CD4-positive, alpha-beta T cell treated with Interleukin-12 subunit alpha and Interleukin-12 subunit beta, for 1 hour (primary cell): Measurements from ENCODE around the gene IFNK.

Source experiments
- DNase-seq: peaks from one replicate; pipeline ENCODE4 v3.0.0-alpha.2; 2020

Gene IFNK

GRCh38 chr9:27514551-27514950 lies 9.5 kb upstream of the IFNK start:
- no peak for DNase-seq

GRCh38 chr9:27518006-27518405 lies 6.1 kb upstream of the IFNK start:
- DNase-seq = no peak

DNA sequence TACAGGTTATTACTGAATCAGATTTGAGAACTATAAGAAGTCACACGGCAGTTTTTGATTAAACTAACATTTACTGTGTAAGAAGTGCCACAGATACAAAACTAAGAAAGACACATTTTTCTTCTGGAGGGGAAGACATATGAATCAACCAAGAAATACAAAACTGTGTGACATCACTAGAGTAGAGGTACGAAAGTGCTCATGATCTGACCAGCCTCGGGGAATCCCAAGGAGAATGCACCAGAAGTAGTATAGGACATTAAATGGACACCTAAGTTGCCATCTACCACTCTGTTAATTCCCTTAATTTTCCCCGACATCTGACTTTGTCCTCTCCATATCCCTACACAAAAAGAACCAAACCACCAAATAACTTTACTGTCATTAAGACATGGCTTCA lies 5.3 kb upstream of the IFNK start:
- no peak for DNase-seq

- DNase-seq = no peak
Measured at GRCh38 chr9:27519466-27520465, 4.3 kb upstream of the IFNK start.

GRCh38 chr9:27520986-27521385 lies 3.1 kb upstream of the IFNK start:
- DNase-seq = no peak

GRCh38 chr9:27523141-27523540 lies 949 bp upstream of the IFNK start:
- DNase-seq = no peak

DNA sequence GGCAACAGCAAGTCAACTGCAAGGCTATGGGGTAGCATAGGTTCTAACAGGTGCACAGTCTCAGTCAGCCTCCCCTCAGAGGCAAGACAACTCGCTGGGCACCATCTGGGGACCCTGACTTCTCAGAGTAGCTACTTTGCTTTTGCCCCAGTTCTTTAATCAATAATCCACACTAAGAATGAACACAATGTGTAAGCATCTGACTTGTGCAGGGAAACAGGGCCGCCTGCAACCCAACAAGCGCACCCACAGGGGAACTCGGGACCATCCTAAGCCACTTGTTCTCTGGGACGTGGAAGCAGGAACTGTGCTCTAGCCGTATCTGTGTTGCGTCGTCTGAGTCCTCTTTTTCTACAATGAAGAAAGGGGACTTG lies 3.6 kb downstream of the IFNK start:
- DNase-seq = no peak

DNA sequence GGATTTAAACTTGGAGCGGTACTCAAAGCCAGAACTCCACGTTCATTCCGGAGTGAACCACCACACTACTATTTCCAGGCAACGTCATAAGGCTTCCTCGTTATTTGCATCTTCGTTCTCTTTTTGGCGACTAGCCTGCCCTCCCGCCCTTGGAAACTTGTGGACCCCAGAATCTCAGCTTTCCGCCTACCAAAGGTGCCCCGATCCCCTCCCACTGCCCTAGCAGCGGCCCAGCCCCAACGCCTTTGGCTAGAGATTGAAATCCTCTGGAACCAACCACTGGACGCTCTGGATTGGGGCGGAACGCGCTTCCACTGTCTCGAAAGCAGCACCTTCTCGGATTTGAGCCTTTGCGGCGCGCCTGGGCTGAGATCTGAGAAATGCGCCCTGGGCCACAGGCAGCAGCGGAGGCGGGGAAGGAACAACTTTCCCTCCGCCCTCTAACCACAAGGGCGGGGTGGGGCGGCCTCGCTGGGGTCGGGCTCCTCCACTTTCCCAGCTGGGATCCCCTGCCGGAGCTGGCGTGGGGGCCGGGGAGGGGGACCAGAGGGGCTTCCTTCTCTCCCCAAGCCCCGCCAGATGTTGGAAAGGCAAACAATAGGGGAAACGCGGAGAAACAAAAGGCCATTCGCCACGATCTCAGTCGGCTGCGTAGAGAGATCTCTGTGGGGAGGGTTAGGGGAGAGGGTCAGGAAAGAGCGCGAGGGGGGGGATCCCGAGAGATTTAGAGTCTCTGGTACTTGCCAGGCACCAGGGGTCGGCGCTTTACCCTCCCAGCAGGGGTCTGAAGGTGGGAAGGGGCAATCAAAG lies 4.2 kb downstream of the IFNK start:
- peak; percentile 44 for DNase-seq

- peak; percentile 43 for DNase-seq
Measured at GRCh38 chr9:27528886-27529315, 4.8 kb downstream of the IFNK start.

GRCh38 chr9:27529316-27530278 lies 5.5 kb downstream of the IFNK start, which contains the start of gene MOB3B:
TSS of gene MOB3B (minus strand) at chr9:27529814. CDS start at chr9:27455550, 74,264 bp downstream.
- DNase-seq = peak; percentile 74

DNA sequence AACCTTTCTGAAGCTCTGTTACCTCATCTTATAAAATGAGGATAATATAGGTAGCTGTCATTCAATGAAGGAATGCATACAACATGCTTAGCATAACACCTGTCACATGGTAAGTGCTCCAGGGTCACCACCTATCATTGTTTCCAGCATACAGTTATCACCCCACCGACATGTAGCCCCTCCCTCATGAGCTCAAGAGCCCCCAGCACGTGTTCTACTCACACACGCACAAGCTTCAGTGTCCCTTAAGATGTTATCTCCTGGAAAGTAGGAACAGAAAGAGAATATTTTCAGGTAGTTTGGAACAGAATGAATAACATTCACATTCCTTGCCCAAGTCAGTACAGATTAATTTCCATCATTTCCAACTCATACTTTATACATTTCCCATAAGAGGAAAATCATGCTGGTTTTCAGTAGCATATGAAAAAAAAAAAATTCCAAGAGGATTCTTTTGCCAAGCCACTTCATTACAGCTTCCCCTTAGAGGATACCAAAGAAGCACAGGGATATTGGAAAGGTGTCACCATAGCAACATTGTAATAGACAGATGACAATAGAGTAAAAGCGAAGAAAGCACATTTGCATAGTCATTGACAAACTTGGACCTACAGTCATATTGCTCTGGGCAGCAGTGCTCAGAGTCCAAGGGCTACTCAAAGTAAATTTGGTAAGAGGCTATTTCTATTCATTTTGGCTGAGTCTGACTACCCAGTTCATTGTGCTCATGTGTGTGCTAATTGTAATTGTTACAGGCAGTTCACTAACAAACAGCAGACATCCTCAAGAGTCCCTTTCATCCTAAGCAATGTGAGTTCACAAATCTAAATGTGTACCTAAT lies 7.0 kb downstream of the IFNK start:
- no peak for DNase-seq

DNA sequence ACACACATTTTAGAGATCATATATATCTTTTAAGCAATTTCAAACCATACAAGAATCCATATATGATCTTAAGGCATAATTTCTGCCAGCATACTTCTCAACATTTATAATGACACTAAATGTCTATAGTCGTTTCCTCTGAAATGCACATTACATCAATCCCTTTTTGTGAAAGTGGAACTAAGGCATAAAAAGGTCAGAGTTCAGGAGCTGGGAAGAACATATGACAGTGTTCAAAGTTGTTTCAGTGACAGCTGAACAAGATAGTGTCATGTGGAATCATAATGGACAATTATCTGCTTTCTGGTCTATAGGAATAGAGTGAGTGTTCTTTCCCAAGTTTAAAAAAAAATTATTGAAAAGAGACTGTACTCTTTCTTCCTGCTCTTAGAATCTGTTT lies 8.0 kb downstream of the IFNK start:
- DNase-seq = no peak

DNA sequence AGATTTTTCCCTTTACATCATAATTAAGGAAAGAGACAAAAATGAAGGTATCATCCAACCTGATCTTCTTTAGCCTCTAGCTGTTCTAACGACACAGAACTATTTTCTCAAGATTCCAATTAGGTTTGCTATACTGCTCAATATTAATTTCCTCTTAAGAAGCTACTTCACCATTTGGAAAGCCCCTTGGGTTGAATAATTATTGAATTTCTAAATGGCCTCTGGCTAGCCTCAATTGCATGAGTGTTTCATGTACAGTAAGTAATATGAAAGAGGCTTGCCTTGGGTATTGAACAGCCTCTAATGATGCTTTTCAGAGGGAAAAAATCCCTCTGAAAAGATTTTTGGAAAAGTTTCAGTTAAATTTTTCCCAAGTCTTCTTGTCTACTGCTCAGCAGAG lies 9.2 kb downstream of the IFNK start:
- no peak for DNase-seq

DNA sequence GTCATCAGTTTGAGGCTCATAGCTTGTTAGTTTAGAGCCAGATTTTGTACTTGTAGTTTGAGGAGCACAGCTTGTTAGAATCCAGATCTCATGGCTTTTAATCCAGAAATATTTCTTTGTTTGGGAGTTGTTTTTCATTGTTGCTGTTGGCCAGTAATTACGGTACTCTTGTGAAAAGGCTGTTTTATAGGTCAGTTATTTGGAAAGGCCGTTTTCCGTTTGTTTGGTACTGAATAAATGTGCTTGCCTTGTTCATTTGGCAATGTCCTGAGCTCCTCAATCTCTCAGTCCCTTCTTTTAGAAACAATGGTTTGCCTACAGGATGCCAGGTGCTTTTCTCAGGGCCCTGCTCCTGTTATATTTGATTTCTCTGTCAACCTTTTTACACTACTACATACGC lies 10.0 kb downstream of the IFNK start:
- no peak for DNase-seq

- no peak for DNase-seq
Measured at GRCh38 chr9:27534658-27535209, 10.6 kb downstream of the IFNK start.

- DNase-seq = no peak
Measured at GRCh38 chr9:27535701-27536118, 11.6 kb downstream of the IFNK start.

DNA sequence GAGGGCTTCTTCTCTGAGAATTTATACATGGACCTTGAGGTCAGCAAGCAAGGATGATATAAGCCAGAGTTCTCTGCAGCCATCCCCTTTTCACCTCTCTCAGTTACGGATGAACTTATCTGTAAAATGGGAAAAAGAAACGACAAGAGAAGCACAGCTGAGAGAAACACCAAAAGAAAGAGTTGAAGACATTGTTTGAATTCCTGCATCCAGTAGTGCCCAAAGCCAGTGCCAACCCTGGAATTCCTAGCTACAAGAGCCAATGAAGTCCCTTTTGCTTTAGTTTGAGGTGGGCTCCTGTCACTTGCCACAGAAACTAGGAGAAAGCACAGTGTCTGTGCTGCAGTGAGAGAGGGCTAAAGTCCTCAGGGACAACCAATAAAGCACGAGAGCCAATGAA lies 12.1 kb downstream of the IFNK start:
- no peak for DNase-seq

DNA sequence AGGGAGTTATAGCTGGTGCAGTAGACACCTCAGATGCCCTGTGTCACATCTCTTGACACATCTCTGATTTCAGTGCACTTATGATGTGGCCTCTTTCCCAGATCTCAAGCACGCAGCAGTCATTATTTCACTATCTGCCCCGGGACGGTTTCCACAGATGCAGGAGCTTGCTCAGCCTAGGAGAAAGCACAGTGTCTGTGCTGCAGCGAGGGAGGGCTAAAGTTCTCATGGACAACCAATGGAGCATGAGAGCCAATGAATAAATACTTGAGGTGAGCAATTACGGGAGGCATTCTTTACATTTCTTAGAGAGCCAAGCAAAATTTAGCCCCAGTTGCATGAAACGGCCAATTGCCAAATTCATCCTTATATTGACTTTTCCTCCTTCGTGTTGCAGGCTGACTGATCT lies 12.9 kb downstream of the IFNK start:
- no peak for DNase-seq

- no peak for DNase-seq
Measured at GRCh38 chr9:27537756-27538155, 13.7 kb downstream of the IFNK start.

DNA sequence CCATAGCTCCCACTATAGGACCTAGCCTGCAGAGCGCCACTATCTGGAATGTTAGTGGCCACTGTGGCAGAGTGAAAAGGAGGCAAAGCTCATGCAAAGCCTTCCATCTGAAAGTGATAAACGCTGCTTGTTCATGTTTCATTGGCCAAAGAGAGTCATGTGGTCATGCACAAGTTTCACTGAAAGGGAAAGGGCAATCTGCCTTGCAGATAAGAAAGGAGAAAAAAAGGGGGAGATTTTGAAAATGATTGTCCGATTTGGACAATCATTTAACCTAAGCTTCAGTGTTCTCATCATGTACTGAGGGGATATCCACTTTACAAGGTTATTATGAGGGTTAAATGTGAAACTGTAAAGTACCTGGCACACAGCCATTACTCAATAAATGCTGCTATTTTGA lies 14.6 kb downstream of the IFNK start:
- no peak for DNase-seq
